ENCODE data around the gene RCAN2. TPM values are rescaled to one million over a fixed set of nuclear protein-coding genes. Genes with fewer than 3 reads are reported as not detected.

RCAN2 gene
- total RNA-seq, 1 experiment from 2014 or later: 0.44 TPM

- Histone ChIP-seq H3K4me3 (no peak overlapping the region), H3K9me2 (ENCODE audit: insufficient read depth) (no peaks in the 10 kb centered on the region), H3K27ac (no peak overlapping the region), H3K4me2 (no peak overlapping the region), H3K27me3 (ENCODE audit: insufficient read depth, low read depth) (no peaks in the 10 kb centered on the region; the same call in 1 of the 2 replicates), H3K9me3 (ENCODE audit: insufficient read depth, low read depth) (no peaks in the 10 kb centered on the region), H3K36me3 (ENCODE audit: low read depth) (no peaks in the 10 kb centered on the region), H3K79me2 (ENCODE audit: low read depth) (no peaks in the 10 kb centered on the region), H3K4me1 (replicated peaks; ENCODE audit: insufficient read depth) (no peaks in the 10 kb centered on the region), H3F3A (ENCODE audit: insufficient read depth, low read depth) (0 out of 2 replicates have a peak, but pooled peaks cover 3% of the 10 kb centered on the region), H4K20me1 (ENCODE audit: insufficient read depth) (no peaks in the 10 kb centered on the region), H2AFZ (no peak overlapping the region)
- CTCF ChIA-PET: no interaction called here
- TF ChIP-seq CTCF (conservative IDR thresholded peaks at IDR 0.05) (no peak), EZH2 (IDR thresholded peaks at IDR 0.05; ENCODE audit: low read depth) (no peak)
- BruUV-seq (replicated peaks): no TSS peak
- no peak for DNase-seq
- POLR2A ChIA-PET (ENCODE audit: unreplicated experiment): no interaction called here
- intact Hi-C loops (cut with micrococcal nuclease; ENCODE audit: unreplicated experiment): no loop called here
Observed at GRCh38 chr6:46175976-46176375, 315.3 kb downstream of the RCAN2 start.

GRCh38 chr6:46175446-46175845 is 315.8 kb downstream of the RCAN2 start:
- Histone ChIP-seq H3K4me1 (replicated peaks; ENCODE audit: insufficient read depth) (no peaks in the 10 kb centered on the region), H3K4me3 (no peak overlapping the region), H4K20me1 (ENCODE audit: insufficient read depth) (no peaks in the 10 kb centered on the region), H3K79me2 (ENCODE audit: low read depth) (no peaks in the 10 kb centered on the region), H3K4me2 (no peak overlapping the region), H3F3A (ENCODE audit: insufficient read depth, low read depth) (0 out of 2 replicates have a peak, but pooled peaks cover 3% of the 10 kb centered on the region), H3K9me3 (ENCODE audit: insufficient read depth, low read depth) (no peaks in the 10 kb centered on the region), H3K27me3 (ENCODE audit: insufficient read depth, low read depth) (no peaks in the 10 kb centered on the region; the same call in 1 of the 2 replicates), H3K9me2 (ENCODE audit: insufficient read depth) (no peaks in the 10 kb centered on the region), H2AFZ (no peak overlapping the region), H3K27ac (no peak overlapping the region), H3K36me3 (ENCODE audit: low read depth) (no peaks in the 10 kb centered on the region)
- TF ChIP-seq EZH2 (IDR thresholded peaks at IDR 0.05; ENCODE audit: low read depth) (no peak), CTCF (conservative IDR thresholded peaks at IDR 0.05) (no peak)
- ChIA-PET POLR2A (ENCODE audit: unreplicated experiment) (no interaction called here), CTCF (no interaction called here)
- intact Hi-C loops (cut with micrococcal nuclease; ENCODE audit: unreplicated experiment): no loop called here
- no TSS peak for BruUV-seq (replicated peaks)
- DNase-seq: no peak

- Histone ChIP-seq H4K20me1 (ENCODE audit: insufficient read depth) (no peaks in the 10 kb centered on the region), H2AFZ (no peak overlapping the region), H3K79me2 (ENCODE audit: low read depth) (no peaks in the 10 kb centered on the region), H3K9me3 (ENCODE audit: insufficient read depth, low read depth) (no peaks in the 10 kb centered on the region), H3K27me3 (ENCODE audit: insufficient read depth, low read depth) (no peaks in the 10 kb centered on the region; the same call in 1 of the 2 replicates), H3K36me3 (ENCODE audit: low read depth) (no peaks in the 10 kb centered on the region), H3F3A (ENCODE audit: insufficient read depth, low read depth) (0 out of 2 replicates have a peak, but pooled peaks cover 3% of the 10 kb centered on the region), H3K4me1 (replicated peaks; ENCODE audit: insufficient read depth) (peaks cover 4% of the 10 kb centered on the region), H3K9me2 (ENCODE audit: insufficient read depth) (no peaks in the 10 kb centered on the region), H3K4me2 (no peak overlapping the region), H3K4me3 (no peak overlapping the region), H3K27ac (no peak overlapping the region)
- BruUV-seq (replicated peaks): no TSS peak
- POLR2A ChIA-PET (ENCODE audit: unreplicated experiment): no interaction called here
- CTCF ChIA-PET: no interaction called here
- TF ChIP-seq CTCF (conservative IDR thresholded peaks at IDR 0.05): no peak
- no peak for TF ChIP-seq EZH2 (IDR thresholded peaks at IDR 0.05; ENCODE audit: low read depth)
- DNase-seq: no peak
- intact Hi-C loops (cut with micrococcal nuclease; ENCODE audit: unreplicated experiment): no loop called here
Observed at GRCh38 chr6:46174904-46175303, 316.3 kb downstream of the RCAN2 start.

All from PC-9 (cell line).